Cardiac fibroblast (primary cell): Measurements from ENCODE around the gene PLS1.

ENCODE experiments used
- DNase-seq, 2 donors: peaks; one replicate each; pipeline versions ENCODE4 v3.0.0 to v3.0.0-alpha.2; 2010; ENCODE audit warnings: low read depth in 2 of 2
- H3K4me3 ChIP-seq, 2 donors: replicated peaks in 1 of 2; 1 replicate in 1 of 2; 2 replicates in 1 of 2; pipeline ENCODE4 v1.5.1; 2011; ENCODE audit warnings: low read depth in 2 of 2, low read length in 2 of 2, mild to moderate bottlenecking in 2 of 2, moderate library complexity in 1 of 2
- CTCF ChIP-seq: IDR thresholded peaks from one replicate; pipeline ENCODE4 v1.5.1; 2011; ENCODE audit warnings: low read depth, mild to moderate bottlenecking, low read length, inconsistent platforms

Gene PLS1

GRCh38 chr3:142624341-142625152 is 28.4 kb downstream of the PLS1 start:
- no peak overlapping the region for H3K4me3 ChIP-seq
- TF ChIP-seq CTCF = no peak
- DNase-seq = no peak

GRCh38 chr3:142625153-142625440 is 28.9 kb downstream of the PLS1 start:
- no peak for TF ChIP-seq CTCF
- no peak for DNase-seq
- H3K4me3 ChIP-seq = no peak overlapping the region

- H3K4me3 ChIP-seq = no peak overlapping the region
- no peak for TF ChIP-seq CTCF
- no peak for DNase-seq
Measured at GRCh38 chr3:142626971-142627370, 30.8 kb downstream of the PLS1 start.

GRCh38 chr3:142628801-142629200 is 32.6 kb downstream of the PLS1 start:
- TF ChIP-seq CTCF = no peak
- H3K4me3 ChIP-seq = no peak overlapping the region
- no peak for DNase-seq

GRCh38 chr3:142633073-142633472 is 36.9 kb downstream of the PLS1 start:
- DNase-seq = no peak
- H3K4me3 ChIP-seq = no peak overlapping the region
- no peak for TF ChIP-seq CTCF

GRCh38 chr3:142636050-142636449 is 39.9 kb downstream of the PLS1 start:
- no peak overlapping the region for H3K4me3 ChIP-seq
- no peak for DNase-seq
- no peak for TF ChIP-seq CTCF

GRCh38 chr3:142636664-142637063 is 40.5 kb downstream of the PLS1 start:
- no peak for TF ChIP-seq CTCF
- no peak for DNase-seq

More at GRCh38 chr3:142636664-142637063, 40.5 kb downstream of the PLS1 start:
- no peak overlapping the region for H3K4me3 ChIP-seq
